NCI-H524 treated with DMSO at 0.1 percent for 48 hours (cell line): ENCODE data around the gene C4A.
"Not testable (repeated sequence)": the region's sequence is repeated elsewhere in the genome, so short reads cannot be mapped to it uniquely, and the experiment has no call there.

Experiments
- DNase-seq: peaks from one replicate; lab custom pipeline; 2025; lab: John Stamatoyannopoulos, UW

The C4A gene

DNA sequence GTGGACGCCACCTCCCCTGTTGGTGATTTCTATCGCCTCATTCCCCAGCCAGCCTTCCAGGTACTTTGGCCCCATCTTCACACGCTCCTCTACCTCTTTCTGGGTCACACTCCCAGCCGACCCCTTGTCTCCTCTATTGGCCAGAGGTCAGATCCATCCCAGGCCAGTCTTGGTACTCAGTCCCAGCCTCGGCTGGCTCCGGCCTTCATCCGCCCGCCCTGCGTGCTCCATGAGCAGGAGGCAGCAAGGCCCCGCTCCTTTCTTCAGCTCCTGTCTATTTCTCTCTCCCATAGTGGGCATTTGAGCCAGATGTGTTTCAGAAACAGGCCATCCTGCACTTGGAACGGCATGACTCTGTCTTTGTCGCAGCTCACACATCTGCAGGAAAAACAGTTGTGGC, 20.2 kb upstream of the C4A start:
- no peak for DNase-seq

DNA sequence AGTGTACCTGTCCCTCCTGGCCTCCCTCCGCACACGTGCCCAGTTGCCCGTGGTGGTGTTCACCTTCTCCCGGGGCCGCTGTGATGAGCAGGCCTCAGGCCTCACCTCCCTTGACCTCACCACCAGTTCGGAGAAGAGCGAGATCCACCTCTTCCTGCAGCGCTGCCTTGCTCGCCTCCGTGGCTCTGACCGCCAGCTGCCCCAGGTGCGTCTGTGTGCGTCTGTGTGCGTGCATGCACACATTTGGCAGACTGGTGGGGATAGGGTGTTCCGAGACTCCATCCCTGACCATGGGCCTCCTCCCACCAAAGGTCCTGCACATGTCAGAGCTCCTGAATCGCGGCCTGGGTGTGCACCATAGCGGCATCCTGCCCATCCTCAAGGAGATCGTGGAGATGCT, 17.9 kb upstream of the C4A start:
- no peak for DNase-seq

GRCh38 chr6:31965700-31966099, 16.2 kb upstream of the C4A start:
- DNase-seq, result no peak

GRCh38 chr6:31966506-31966905, 15.4 kb upstream of the C4A start:
- no peak for DNase-seq

GRCh38 chr6:31966997-31967925, 14.6 kb upstream of the C4A start:
- DNase-seq, result no peak

DNA sequence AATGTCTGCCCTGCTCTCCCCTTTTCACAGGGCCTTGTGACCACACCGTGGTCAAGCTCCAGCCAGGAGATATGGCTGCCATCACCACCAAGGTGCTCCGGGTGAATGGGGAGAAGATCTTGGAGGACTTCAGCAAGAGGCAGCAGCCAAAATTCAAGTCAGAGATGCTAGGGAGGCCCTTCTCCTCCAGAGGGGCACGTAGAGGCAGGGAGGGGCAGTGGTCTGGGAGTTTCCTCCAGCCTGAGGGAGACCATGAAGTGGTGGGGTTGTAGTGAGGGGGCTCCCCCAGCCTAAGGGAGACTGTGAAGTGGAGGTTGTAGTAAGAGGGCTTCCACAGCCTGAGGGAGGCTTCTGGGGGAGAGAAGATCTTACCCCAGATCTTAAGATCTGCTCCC, 13.9 kb upstream of the C4A start:
- DNase-seq, result no peak

GRCh38 chr6:31968326-31968725, 13.5 kb upstream of the C4A start:
- no peak for DNase-seq

DNA sequence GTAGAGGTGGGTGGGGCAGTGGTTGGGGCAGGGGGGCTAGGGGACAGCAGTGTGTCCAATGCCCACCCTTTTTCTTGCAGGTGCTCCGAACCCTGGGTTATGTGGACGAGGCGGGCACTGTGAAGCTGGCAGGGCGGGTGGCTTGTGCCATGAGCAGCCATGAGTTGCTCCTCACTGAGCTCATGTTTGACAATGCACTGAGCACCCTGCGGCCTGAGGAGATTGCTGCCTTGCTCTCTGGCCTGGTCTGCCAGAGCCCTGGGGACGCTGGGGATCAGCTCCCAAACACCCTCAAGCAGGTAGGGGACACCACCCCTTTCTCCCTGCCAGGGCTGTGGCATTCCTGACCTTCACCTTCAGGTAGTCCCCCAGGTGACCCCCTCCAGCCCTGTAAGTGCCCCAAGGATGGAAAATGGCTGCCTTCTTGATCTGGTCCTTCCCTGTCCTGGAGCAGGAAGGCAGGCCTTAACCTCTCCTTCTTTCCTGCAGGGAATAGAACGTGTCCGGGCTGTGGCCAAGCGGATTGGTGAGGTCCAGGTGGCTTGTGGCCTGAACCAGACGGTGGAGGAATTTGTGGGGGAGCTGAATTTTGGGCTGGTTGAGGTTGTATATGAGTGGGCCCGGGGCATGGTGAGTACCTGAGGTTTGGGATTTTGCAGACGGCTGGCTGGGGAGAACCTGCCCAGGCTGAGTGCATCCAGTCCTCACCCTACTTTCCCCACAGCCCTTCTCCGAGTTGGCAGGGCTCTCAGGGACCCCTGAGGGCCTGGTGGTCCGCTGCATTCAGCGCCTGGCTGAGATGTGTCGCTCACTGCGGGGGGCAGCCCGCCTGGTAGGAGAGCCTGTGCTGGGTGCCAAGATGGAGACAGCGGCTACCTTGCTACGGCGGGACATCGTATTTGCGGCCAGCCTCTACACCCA, 12.8 kb upstream of the C4A start:
- no peak for DNase-seq

DNA sequence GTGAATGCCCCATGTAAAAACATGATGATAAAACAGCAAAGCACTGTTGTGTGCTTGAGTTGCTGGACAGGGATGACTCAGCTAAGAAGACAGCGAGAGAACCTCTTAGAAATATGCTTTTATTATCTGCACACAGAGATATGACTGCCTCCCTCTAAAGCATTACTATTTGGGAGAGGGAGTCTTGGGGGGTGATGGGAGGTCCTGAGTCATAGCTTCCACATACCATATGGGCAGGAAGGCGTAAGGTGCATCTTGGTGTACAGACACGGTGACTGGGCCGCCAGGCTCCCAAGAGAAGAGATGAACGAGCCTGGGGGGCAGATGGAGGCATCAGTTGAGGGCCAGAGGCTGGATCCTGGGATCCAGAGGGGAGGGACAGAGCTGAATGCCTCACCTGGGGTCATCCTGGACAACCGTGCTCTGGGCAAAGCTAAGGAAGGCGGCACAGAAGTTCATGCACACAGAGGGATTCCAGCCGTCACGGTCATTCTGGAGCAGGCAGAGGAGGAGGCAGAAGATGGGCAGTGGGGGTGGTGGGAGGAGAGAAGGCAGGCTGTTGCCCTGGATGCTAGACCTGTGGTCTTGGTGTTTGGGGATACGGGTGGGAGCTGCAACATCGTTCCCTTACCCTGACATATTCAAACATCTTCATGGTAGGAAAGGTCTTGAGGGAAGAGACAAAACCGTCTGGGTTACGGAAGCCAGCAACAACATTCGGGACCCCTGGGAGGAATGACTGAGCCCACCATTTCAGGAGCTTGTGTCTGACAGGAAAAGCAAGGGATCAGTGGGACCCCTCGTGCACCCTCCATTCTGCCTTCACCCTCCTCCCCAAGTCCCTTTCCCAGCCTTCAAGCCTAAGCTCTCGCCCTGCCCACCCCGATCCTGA, 11.9 kb upstream of the C4A start:
- DNase-seq, result no peak

- DNase-seq, result no peak
Measured at GRCh38 chr6:31970604-31971271, 11.1 kb upstream of the C4A start.

- DNase-seq, result no peak
Measured at GRCh38 chr6:31971279-31971992, 10.4 kb upstream of the C4A start.

DNA sequence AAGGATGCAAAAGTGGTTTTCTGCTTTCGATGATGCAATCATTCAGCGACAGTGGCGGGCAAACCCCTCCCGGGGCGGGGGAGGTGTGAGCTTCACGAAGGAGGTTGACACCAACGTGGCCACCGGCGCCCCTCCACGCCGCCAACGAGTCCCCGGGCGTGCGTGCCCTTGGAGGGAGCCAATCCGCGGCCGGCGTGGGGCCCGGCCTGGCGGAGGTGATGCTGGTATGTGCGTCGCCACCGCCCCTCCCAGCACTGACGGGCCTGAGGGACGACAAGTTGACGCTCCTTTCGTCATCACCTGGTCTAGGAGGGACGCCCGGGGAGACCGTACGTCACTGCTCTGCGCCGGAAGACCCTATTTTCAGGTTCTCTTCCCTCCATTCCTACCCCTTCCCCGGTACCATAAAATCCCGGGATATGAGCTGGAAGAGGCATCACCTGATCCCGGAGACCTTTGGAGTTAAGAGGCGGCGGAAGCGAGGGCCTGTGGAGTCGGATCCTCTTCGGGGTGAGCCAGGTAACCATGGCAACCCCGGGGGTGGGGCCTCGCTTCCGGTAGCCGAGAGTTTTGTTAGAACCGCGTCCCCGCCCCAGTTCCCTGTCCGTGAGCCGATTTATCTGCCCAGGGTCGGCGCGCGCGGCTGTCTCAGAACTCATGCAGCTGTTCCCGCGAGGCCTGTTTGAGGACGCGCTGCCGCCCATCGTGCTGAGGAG, 9.7 kb upstream of the C4A start, which contains the start of gene DXO:
TSS of gene DXO (minus strand) at position 146 of the 716 bp plus-strand sequence. CDS start 463 bp downstream, outside the sequence.
- DNase-seq, result peak; percentile 80

DNA sequence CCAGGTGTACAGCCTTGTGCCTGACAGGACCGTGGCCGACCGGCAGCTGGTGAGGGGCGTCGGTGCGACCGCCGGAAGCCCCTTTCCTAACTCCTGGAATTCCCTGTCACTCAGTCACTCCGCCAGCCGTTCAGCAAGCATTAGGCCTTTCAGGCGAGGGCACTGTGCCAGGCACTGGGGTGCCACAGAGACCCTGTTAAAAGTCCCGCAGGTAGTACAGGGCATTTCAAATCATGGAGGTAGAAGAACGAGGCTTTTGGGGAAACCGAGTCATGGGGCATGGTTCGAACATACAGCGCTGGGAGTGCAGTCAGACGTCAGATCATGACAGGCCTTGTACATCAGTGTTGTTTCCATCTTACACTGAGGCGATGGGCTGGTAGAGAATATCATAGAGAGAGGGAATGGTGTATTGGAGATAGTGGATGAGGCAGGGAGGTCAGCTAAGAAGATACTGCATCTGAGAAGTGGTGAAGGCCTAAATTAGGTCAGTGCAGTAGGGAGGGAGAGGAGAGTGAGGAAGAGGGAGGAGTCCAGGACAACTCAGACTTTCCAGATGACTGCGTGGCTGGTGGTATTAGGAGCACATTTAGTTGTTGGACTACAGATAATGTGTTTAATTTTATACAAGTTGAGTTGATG, 9.0 kb upstream of the C4A start:
- DNase-seq, result no peak

GRCh38 chr6:31976065-31976464, 5.8 kb upstream of the C4A start:
- DNase-seq, result not testable (repeated sequence)

GRCh38 chr6:31977816-31978431, 3.9 kb upstream of the C4A start:
- no peak for DNase-seq

DNA sequence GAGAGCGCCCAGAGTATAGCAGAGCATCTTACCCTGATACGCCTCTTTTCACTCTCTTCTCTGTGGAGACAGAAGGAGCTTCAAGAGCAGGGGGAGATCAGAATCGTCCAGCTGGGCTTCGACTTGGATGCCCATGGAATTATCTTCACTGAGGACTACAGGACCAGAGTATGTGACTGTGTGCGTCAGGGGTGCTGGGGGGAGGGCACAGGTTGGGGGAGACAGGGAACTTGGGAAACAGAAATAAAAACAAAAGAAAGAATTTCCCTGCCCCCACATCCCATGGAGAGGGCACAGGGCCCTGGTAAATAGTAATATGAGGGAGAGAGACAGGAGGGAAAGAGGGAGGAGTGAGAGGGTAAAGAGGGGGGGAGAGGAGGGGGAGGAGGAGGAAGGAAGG, 3.0 kb upstream of the C4A start:
- DNase-seq, result no peak

DNA sequence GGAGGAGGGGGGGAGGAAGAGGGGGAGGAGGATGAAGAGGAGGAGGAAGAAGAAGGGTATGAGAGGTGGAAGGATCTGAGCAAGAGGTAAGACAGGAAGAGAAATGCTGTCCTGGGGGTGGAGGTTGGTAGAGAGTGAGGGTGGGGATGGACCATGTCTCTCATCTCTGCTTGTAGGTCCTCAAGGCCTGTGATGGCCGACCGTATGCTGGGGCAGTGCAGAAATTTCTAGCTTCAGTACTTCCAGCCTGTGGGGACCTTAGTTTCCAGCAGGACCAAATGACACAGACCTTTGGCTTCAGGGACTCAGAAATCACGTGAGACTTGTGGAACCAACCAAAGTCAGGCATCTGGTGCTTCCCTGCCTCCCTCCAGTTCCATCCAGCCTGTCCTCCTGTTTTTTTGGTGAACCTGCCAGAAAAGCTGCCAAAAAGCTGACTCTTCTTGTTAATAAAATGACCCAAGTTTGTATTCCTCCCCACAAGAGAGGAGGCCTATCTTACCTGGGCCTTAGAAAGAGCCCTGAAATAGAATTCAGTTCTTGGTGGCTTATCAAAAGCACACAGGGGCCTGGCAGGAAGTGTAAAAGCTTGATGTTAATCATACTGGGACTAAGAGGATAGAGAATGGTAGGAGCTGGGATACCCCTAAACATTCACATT, 2.5 kb upstream of the C4A start:
- DNase-seq, result no peak

GRCh38 chr6:31980195-31980876, 1.5 kb upstream of the C4A start:
- not testable (repeated sequence) for DNase-seq
